MM.1S (cell line): ENCODE measurements around the gene DALRD3.

Experiments
- EZH2 ChIP-seq: fragments of 300-600 bp; sonication (generic); optimal IDR thresholded peaks from 2 replicates; pipeline ENCODE3; 2017; ENCODE audit warnings: low read depth, mild to moderate bottlenecking, antibody characterized with exemption, low read length, mixed read lengths
- TF ChIP-seq, protein P1 (sequence below): fragments of 300-600 bp; sonication (generic); IDR thresholded peaks from 2 replicates; pipeline ENCODE4 v1.5.1; 2016; ENCODE audit warnings: antibody characterized with exemption, low read length, mixed read lengths

DNA sequence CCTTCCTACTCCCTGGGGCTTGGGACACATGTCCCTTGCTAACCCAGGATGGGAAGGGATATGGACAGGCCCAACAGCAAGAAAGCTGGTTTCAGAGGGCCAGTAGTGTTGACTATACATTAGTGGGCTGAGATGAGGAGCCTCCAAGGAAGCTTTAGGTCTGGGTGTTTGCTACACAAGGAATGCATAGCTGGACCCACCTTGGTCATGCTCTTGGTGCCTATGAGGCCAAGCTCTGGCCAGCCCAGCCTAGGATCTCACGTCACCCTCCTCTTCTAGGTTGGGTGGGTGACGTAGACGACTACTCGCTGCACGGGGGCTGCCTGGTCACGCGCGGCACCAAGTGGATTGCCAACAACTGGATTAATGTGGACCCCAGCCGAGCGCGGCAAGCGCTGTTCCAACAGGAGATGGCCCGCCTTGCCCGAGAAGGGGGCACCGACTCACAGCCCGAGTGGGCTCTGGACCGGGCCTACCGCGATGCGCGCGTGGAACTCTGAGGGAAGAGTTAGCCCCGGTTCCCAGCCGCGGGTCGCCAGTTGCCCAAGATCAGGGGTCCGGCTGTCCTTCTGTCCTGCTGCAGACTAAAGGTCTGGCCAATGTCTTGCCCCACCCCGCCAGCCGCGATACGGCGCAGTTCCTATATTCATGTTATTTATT lies 11.8 kb downstream of the DALRD3 start:
- TF ChIP-seq, protein P1, sequence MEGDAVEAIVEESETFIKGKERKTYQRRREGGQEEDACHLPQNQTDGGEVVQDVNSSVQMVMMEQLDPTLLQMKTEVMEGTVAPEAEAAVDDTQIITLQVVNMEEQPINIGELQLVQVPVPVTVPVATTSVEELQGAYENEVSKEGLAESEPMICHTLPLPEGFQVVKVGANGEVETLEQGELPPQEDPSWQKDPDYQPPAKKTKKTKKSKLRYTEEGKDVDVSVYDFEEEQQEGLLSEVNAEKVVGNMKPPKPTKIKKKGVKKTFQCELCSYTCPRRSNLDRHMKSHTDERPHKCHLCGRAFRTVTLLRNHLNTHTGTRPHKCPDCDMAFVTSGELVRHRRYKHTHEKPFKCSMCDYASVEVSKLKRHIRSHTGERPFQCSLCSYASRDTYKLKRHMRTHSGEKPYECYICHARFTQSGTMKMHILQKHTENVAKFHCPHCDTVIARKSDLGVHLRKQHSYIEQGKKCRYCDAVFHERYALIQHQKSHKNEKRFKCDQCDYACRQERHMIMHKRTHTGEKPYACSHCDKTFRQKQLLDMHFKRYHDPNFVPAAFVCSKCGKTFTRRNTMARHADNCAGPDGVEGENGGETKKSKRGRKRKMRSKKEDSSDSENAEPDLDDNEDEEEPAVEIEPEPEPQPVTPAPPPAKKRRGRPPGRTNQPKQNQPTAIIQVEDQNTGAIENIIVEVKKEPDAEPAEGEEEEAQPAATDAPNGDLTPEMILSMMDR = no peak
- no peak for TF ChIP-seq EZH2
